ENCODE results near the gene GREB1L.

- no peak for TF ChIP-seq EZH2 (IDR thresholded peaks at IDR 0.05; ENCODE audit: borderline replicate concordance, low read depth, low read length, severe bottlenecking)
- no peak for TF ChIP-seq FOS (IDR thresholded peaks at IDR 0.05; ENCODE audit: borderline replicate concordance, insufficient read depth, low read length)
- no peak for TF ChIP-seq POLR2A (IDR thresholded peaks at IDR 0.05; ENCODE audit: low read depth, low read length)
Observed at GRCh38 chr18:21344860-21345259, 102.8 kb downstream of the GREB1L start.
